Measurements from ENCODE around the gene SLC25A45.

The SLC25A45 gene

DNA sequence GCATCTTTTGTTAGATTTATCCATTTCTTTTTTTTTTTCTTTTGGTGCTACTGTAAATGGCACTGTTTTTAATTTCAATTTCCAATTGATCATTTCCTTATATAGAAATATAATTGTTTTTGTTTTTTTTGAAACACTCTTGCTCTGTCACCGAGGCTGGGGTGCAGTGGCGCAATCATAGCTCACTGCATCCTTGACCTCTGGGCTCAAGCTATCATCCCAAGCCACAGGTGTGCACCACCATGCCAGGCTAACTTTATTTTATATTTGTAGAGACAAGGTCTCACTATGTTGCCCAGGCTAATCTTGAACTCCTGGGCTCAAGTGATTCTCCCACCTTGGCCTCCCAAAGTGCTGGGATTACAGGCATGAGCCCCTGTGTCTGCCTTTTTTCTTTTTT lies 20.3 kb upstream of the SLC25A45 start:
- DNase-seq = no peak

DNA sequence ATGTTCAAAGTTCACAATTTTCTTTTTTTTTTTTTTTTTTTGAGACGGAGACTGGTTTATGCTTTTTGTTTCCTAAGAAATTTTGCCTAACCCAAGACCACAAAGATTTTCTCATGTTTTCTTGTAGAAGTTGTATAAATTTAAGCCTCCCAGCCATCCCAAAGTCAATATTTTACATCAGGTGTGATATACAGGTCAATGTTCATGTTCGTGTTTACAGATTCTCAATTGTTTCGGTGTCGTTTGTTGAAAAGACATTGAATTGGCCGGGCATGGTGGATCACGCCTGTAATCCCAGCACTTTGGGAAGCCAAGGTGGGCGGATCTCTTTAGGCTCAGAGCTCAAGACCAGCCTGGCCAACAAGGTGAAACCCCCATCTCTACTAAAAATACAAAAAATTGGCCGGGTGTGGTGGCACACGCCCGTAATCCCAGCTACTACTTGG lies 19.4 kb upstream of the SLC25A45 start:
- no peak for DNase-seq

DNA sequence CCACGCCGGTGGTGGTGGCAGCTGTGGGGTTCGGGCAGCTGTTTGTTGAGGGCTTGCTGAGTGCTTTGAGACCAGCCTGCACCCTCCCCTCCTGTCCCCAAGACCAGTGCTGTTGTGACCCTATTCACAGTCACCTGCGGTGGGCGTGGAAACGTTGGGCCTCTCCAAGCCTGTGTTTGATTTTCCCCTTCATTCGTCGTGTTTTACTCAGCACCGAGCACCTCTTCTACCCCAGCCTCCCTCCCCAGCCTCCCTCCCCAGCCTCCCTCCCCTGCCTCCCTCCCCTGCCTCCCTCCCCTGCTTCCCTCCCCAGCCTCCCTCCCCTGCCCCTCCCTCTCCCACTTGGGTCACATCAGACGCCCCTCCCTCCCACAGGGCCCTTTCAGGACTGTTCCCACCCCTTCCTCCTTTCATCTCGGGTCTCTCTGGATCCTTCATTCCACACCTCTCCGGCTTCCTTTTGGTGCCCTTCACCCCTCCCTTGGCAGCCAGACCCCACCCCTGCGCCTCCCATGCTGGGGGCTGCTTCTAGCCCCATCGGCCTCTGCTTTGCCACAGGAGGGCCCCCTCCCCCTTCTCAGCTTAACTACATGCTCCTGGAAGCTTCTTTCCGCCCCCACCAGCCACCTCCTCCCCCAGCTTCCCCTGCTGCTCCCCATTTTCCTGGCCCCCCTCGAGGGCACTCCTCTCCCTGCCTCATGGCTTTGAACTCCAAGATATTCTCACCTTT lies 18.8 kb upstream of the SLC25A45 start:
- DNase-seq = no peak

DNA sequence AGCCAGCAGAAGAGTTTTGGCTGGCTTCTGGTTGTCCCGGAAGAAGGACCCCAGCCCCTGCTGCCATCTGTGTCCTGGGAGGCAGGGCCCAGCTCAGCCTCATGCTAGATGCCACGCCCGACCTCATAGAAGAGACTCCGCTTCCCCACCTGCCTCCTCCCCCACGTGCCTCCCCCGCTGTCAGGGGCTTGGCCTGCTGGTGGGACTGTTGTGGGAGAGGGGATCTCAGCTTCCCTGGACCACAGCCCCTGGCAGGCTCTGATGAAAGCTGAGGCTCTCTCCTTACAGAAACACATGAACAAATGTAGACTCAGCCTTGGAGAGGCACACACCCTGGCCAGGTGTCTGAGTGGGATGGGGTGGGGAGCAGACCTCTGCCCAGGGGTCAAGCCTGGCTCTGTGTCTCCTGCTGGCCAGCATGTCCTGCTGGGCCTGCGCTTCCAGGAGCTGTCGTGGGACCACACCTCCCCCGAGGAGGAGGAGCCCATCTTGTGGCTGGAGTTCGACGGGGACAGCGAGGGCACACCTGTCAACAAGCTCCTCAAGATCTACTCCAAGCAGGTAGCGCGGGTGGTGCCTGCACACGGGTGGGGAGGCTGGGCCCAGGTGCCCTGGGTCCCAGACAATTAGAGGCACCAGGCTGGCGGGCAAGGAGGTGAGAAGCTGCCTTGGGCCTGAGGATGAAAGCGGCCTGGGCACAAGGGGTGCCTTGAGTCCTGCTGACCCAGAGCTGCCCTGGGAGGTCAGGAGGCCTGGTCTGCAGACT lies 18.0 kb upstream of the SLC25A45 start:
- DNase-seq = no peak

DNA sequence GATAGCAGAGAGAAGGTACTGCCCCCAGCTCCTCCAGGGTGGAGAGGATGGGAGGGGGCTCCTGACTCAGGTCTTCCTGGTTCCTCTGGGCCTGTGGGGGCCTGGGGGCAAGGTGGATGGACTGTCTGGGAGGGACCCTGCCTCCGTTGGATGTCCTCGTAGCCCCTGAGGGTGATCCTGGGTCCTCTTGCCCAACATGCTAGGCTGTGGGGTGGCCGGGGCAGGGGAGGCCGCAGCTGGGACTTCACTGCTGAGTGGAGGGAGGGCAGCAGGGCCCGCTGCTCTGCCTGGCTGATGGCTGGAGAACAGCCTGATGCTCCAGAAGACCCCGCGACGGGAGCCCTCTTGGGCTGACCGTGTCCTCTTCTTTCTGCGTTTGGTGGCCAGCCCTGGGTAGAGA lies 17.4 kb upstream of the SLC25A45 start:
- DNase-seq = no peak

DNA sequence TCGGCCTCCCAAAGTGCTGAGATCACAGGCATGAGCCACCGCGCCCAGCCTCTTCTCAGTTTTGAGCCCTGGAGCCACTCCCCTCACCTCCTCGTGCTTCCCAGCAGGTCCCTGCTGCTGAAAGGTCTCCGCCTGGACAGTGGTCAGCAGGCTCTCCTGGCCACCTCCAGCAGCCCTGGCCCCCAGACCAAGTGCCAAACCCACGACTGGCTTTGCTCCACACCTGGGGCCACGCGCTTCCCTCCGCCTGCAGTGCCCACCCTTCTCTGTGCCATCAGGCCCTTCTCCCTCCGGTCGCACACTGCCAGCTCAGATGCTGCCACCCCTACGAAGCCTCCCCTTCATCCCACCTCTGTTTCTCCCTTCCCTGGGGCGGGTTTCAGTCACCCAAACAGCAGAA lies 16.8 kb upstream of the SLC25A45 start:
- DNase-seq = no peak

DNA sequence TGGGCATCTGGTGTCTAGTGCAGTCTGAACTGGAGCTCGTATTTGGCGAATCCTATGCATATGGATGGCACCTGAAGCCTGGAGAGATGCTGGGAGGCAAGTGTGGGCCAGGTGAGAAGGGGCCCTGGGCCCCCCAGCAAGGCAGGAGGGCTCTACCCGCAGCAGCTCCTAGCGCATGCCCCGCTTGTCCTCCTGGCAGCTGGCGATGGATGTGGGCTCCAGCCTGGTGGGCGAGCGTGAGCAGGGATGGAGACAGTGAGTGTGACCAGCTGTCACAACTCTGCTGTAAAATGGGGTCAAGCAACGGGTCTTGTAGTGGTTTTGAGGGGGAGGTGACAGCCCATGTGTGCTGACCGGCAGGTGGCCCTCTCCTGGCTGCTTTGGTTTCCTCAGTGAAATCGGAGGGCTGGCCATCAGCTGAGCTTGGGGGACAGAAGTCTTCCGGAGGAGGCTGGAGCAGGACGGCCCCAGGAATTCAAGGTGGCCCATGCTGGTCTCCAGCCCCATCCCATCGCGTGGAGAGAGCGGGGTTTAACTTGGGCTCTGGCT lies 16.0 kb upstream of the SLC25A45 start:
- no peak for DNase-seq

DNA sequence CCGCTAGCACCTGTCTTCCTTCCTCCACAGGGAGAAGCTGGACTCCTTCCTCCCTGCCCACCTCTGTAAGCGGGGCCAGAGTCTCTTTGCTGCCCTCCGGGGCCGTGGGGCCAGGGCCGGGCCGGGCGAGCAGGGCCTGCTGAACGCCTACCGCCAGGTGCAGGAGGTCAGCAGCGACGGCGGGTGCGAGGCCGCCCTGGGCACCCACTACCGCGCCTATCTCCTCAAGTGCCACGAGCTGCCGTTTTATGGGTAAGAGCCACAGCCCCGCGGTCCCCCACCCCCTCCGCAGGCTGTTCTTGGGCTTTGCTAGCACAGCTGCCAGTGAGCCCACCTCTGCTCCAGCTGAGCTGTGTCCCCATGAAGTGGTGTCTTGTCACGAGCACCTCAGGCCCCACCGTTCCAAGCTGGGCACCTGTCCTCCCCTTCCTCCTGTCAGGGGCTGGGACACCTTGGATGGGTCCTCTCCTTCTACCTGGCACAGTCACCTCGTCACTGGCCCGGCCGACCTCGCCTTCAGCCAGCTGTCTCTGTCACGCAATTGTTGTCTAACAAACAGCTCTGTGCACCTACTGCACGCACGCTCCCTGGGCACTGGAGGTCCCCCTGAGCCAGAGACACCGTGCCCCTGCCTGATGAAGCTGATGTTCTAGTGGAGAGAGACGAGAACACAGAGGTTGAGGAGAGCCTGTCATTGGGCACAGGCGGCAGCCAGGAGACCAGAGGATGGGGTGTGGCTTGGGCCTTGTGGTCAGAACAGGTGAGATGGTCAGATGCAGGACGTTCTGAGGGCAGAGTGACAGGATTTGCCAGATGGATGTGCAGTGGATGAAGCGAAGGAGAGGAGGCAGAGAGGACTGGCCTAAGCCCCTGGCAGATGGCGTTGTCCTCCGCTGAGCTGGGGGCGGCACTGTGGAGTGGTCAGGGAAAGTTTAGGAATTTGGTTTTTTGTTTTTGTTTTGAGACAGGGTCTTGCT lies 14.6 kb upstream of the SLC25A45 start:
- DNase-seq = no peak

DNA sequence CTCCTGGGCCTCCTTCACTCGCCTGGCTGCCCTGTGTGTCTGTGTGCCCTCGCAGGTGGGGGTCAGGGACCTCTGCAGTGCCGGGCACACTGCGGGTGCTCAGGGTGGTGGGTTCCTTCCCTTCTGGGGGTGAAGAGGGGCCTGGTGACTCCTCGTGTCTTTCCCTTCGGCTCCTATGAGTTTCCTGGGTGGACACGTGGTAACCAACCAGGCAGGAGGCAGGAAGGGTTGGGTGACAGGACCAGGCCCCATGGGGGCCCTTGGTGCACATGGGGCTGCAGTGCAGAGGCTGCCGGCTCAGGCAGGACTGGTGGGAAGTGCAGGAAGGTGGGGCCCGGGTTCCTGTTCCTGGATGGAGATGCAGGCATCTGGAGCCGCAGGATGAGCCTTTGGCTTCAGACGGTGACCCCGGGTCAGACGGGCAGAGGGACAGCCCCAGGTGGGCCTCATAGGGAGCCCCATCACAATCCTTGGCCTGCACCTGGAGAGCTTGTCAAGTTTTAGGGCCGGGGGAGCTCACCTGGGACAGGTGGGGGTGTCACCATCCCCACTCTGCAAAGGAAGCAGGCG lies 13.6 kb upstream of the SLC25A45 start:
- DNase-seq = no peak

DNA sequence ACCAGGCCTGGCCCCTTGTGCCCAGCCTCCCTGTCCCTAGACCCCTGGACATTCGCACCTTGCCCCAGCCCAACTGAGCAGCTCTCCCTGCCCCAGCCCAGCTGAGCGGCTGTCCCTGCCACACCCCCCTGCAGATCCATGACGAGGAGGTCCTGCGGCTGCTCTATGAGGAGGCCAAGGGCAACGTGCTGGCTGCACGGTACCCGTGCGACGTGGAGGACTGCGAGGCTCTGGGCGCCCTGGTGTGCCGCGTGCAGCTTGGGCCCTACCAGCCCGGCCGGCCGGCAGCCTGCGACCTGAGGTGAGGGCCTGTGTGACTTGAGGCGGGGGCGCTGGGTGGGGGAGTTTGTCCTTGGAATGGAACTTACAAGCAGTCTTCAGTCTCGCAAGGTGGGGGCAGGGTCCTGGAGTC lies 11.7 kb upstream of the SLC25A45 start:
- DNase-seq = no peak

DNA sequence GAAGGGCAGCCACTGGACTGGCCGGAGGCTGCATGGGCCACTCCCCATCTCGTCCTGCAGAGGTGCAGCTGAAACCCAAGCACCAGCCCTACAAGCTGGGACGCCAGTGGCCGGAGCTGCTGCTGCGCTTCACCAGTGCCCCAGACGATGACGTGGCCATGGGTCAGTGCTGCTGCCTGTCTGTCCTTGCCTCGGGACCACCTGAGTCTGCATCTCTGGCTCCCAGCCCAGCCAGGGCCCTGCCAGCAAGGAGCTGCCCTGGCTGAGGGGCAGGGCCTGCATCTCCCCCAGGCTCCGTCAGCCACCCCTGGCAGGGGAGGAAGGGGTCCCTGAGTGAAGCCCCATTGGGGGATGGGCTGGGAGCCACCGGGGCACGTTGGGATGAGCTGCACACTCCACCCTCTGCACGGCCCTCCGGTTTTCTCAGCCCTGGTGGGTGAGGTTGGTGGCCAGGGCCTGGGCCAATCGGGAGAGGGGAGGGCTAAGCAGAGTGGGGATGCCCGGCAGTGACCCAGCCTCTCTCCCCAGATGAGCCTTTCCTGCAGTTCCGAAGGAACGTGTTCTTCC lies 11.2 kb upstream of the SLC25A45 start:
- no peak for DNase-seq

DNA sequence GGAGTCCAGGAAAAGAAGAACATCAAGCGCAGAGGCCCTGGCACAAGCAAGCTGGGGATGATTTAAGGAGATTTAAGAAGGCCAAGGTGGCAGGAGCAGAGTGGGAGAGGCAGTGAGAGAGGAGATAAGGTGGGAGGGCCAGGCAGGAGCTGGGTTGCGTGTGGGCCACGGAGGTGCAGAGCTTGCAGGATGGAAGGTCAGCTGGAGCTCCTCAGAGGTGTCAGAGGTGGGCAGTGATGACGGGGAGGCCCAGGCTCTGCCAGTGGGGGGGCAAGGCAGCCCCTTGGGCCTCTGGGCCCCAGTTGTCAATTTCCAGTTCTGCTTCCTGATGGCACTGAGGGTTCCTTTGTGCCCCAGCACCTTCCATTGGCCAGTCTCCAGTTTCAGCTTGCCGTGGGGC lies 10.5 kb upstream of the SLC25A45 start:
- no peak for DNase-seq

DNA sequence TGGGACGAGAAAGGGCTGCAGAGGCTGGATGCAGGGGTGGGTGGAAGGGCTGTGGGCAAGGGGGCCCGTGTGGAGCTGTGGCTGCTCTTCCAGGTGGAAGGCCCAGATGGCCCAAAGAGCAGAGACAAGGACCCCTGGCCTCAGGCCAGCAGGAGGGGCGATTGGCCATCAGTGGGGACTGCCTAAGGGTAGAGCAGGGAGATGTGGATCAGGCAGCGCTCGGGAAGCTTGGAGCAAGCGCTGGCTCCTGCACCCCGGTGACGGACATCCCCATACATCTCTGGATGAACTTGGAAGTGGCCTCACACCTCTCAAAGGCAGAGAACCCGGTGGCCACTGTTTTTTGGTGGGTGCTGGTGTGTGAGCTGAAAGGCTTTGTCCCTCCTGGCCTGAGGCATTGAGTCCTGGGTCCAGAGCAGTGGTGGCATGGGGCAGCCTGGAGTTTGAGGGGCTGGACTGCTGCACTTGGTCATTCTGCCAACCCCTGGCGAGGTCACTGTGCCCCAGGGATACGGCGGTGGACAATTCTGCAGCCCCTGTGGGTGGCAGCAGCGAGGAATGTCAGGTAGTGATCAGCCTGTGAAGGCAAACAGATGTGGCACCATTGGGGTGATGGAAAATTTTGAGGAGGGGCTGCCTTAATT lies 9.9 kb upstream of the SLC25A45 start:
- DNase-seq = no peak

DNA sequence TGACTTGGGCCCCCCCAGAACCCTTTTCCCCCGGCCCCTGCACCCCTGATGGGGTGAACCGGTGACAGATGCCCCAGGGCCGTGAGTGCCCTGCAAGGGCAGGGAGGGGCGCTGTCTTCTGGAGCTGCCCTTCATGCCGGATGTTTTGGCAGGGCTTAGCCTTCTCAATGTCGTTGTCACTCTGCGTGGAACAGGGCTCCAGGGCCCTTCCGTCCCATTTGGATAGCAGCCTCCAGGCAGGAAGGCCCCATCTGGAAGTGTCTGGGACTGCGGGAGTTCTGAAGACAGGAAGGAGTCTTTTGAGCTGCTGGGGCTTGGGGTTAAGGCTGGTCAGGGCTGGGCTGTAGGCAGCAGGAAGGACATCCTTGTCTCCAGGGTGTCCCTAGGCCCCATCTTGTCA lies 8.6 kb upstream of the SLC25A45 start:
- DNase-seq = no peak

DNA sequence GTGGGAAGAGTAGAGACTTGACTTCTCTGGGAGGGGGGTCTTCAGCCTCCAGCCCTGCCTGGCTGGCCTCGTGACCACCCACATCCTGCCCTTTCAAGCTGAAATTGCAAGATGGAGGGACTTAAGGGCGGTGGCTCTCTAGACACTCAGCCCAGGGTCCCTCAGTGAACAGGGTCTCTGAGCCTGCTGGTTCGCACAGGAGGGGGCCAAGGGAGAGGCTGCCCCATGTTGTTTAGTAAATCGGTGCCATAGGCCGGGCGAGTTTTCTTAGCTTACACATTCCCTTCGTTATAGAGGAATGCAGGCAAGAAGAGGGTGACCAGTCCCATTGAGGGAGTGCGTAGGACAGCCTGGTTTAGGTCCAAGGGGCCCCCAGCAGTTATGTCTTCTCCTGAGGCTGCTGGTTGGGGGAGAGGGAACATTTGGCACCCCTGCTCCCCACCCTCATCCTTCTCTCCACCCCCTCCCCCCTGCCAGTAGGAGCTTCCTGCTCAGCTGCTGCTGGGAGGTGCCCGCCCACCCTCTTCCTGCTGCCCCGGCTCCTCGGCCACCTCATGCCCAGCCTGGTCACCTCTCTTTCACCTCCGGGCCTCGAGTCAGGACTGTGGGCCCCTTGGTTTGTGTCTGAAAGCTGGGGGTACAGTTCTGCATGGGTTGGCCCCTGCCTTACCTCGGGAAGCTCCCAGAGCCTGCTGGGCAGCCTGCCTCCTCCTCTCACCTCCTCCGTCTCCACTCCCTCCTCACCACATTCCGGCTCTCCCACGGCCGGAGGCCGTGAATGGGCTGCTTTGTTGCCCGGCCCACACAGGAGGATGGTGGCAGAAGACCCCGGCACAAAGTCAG lies 7.9 kb upstream of the SLC25A45 start:
- no peak for DNase-seq

DNA sequence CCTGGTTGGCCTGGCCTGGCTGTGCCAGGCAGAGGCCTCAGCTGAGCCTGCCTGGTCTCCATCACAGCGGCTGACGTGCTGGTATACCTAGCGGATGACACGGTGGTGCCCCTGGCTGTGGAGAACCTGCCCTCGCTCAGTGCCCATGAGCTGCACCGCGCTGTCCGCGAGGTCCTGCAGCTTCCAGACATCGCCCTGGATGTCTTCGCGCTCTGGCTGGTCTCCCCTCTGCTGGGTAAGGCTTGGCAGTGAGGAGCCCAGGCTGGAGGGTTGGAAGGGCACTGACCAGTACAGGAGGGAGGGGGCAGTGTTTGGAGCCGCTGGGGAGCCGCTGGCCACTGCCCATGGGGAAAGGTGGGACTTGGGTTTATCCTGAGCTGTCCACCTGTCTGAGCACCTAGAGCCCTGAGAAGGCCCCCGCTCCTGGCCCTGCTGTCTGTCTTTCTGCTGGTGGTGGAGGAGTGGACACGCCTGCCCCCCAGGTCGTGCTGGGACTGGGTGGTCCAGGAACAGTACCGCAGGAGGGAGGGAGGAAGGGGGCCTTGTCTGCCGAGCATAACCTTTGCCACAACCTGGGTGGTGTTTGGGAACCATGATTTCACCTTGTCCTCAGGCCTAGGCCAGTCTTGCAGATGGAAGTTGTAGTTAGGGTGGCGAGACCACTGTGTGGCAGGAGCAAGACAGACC lies 7.0 kb upstream of the SLC25A45 start:
- no peak for DNase-seq

DNA sequence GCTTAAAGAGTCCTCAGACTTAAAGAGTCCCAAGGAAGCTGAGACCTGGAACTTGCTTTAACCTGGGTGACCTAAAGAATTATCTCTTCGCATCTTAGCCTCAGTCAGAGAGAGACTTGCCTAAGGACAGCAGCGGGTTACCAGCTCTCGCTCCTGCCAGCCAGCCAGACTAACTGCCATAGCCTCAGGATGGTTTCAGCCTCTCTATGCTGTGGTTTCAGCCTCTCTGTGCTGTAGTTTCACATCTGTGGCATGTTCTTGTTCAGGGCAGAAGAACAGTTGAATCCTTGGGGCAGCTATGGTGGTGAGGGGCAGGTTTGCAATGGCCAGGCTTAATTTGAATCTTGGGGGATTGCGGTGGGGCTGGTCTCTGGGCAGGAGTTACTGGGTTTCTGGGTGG lies 6.3 kb upstream of the SLC25A45 start:
- no peak for DNase-seq

DNA sequence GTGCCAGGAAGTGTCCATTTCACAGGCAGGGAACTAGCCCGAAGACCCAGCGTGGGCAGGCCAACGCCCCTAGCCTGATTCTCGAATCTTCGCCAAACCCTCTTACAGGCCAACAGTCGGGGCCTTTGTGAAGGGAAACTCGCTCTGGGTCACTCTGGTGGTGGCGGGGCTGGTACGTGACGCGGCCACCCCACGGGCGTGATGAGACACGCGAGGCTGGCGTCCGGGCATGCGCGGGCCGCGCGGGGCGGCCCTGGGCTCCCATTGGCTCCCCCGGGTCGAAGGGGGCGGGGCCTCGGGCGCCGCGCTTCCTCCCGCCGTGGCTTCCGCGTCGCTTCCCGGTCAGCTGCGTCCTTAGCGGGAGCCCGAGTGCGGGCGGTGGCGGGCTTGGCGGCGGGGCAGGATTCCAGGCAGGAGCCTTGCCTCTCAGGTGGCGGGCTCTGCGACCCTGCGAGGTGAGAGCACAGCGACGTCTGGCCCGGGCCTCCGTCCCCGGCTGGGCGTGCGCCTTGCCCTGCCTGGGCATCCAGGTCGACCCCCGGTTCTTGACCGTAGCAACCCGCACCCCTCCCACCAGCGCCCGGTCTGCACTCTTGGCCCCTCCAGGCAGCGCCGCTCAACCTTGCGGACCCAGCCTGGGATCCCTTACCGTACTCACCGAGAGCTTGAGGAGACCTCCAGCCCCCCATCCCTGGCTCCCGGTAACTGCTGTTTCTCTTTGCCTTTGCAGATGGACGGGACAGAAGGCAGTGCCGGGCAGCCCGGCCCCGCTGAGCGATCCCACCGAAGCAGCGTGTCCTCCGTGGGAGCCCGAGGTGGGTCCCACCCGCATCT lies 4.1 kb upstream of the SLC25A45 start, which contains the start of gene FRMD8:
FRMD8 (plus strand) TSS at position 331 of the 834 bp plus-strand sequence; CDS start at position 731, 400 bp downstream.
- DNase-seq = peak; percentile 15

DNA sequence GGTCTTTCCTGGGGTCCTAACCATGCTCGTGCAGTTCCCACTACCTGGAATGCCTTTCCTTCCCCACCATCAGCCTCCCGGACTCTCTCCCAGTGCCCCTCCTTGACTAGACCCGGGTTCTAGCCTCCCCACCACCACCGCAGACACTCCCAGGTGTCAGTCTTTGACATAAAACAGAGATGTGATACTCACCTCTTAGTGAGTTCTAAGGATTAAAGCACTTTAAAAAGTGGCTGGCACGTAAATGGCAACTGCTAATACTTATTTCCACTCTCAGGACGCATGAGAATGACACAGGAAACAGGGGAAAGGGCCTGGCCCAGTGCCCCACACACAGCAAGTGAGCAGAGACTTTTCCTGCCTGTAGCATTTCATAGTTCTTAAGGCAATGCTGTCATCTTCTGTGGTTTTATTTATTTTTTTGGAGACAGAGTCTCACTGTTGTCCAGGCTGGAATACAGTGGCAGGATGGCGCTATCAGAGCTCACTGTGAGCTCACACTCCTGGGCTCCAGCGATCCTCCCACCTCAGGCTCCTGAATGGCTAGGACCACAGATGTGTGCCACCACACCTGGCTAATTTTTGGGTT lies 1.9 kb upstream of the SLC25A45 start:
- no peak for DNase-seq
